Measurements from ENCODE around the gene VGF. TPM values are rescaled to one million over a fixed set of nuclear protein-coding genes. Genes with fewer than 3 reads are reported as not detected.
"Not testable (repeated sequence)": the region's sequence is repeated elsewhere in the genome, so short reads cannot be mapped to it uniquely, and the experiment has no call there.

VGF gene
- total and polyA plus RNA-seq, 2 donors (not counting 1 experiment from before 2014, with no cell fraction given), result 0.10 to 0.17 TPM

DNA sequence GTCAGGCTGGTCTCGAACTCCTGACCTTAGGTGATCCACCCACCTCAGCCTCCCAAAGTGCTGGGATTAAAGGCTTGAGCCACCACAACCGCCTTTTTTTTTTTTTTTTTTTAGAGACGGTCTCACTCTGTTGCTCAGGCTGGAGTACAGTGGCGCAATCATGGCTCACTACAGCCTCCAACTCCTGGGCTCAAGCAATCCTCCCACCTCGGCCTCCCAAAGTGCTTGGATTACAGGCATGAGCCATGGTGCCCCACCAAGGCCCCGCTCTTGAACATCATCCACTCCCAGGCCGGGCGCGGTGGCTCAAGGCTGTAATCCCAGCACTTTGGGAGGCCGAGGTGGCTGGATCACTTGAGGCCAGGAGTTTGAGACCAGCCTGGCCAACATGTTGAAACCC lies 34.2 kb upstream of the VGF start:
- POLR2A ChIA-PET; H3K4me3 Mint-ChIP-seq; H3K27ac Mint-ChIP-seq; H3K9ac ChIP-seq (ENCODE audit: low read length); intact Hi-C loops (cut with micrococcal nuclease); H3K27ac ChIP-seq (ENCODE audit: low read length in 2 of 2); H4K20me1 ChIP-seq (ENCODE audit: control insufficient read depth, insufficient read depth, low read length, poor library complexity, severe bottlenecking); H3K36me3 ChIP-seq (replicated peaks in 1 of 2; ENCODE audit: control extremely low read depth in 1 of 2, control insufficient read depth in 1 of 2, extremely low read depth in 1 of 2, insufficient read depth in 2 of 2, low read length in 1 of 2); H2AFZ ChIP-seq (ENCODE audit: insufficient read depth, low read depth, low read length, poor library complexity, severe bottlenecking); H3K79me2 ChIP-seq (ENCODE audit: control insufficient read depth, insufficient read depth, low read length); H3K4me3 ChIP-seq (ENCODE audit: control extremely low read depth in 1 of 5, extremely low read depth in 1 of 5, insufficient read depth in 1 of 5, low read depth in 2 of 5, low read length in 4 of 5); H3K9me3 Mint-ChIP-seq (ENCODE audit: insufficient read depth); ATAC-seq (ENCODE audit: low read depth); H3K4me2 ChIP-seq (replicated peaks; ENCODE audit: low read depth, low read length, poor library complexity, severe bottlenecking); DNase-seq: not testable (repeated sequence)
- WGBS (ENCODE audit: insufficient coverage), result 96% methylated on average over 8 of the region's 10 CpGs
- Mint-ChIP-seq H3K4me1 (peaks cover 23% of the 10 kb centered on the region), H3K27me3 (peaks cover 24% of the 10 kb centered on the region)
- H3K9me3 ChIP-seq (ENCODE audit: control extremely low read depth in 1 of 3, control insufficient read depth in 2 of 3, insufficient read depth in 1 of 3, low read length in 2 of 3), result peaks cover 0 to 19% (median 0%) of the 10 kb centered on the region in 3 donors
- H3K27me3 ChIP-seq (replicated peaks in 1 of 4; ENCODE audit: control extremely low read depth in 1 of 4, control insufficient read depth in 3 of 4, insufficient read depth in 4 of 4, low read length in 3 of 4), result peaks cover 0 to 42% (median 18%) of the 10 kb centered on the region in 4 experiments
- CTCF ChIA-PET, result interaction anchor here (0.6 to 1.5 kb wide), 2 partner anchors 11 to 17 kb away, joined by 3 read pairs; no protein-coding TSS in a partner anchor
- H3K4me1 ChIP-seq (ENCODE audit: control insufficient read depth in 2 of 2, insufficient read depth in 2 of 2, low read length in 2 of 2), result peaks cover 18 to 27% of the 10 kb centered on the region in 2 donors

GRCh38 chr7:101198476-101198875 lies 33.1 kb upstream of the VGF start:
- CTCF ChIA-PET, result interaction anchor here (0.8 to 1.0 kb wide), 2 partner anchors 51 to 58 kb away, joined by 3 read pairs; no protein-coding TSS in a partner anchor
- POLR2A ChIA-PET, result no interaction called here

More at GRCh38 chr7:101198476-101198875, 33.1 kb upstream of the VGF start:
- H3K4me3 Mint-ChIP-seq, result no peak overlapping the region
- Histone ChIP-seq H3K79me2 (ENCODE audit: control insufficient read depth, insufficient read depth, low read length) (no peaks in the 10 kb centered on the region), H3K4me1 (ENCODE audit: control insufficient read depth in 2 of 2, insufficient read depth in 2 of 2, low read length in 2 of 2) (peaks cover 14 to 23% of the 10 kb centered on the region in 2 donors), H3K27me3 (replicated peaks in 1 of 4; ENCODE audit: control extremely low read depth in 1 of 4, control insufficient read depth in 3 of 4, insufficient read depth in 4 of 4, low read length in 3 of 4) (peaks cover 0 to 42% (median 18%) of the 10 kb centered on the region in 4 experiments), H3K36me3 (replicated peaks in 1 of 2; ENCODE audit: control extremely low read depth in 1 of 2, control insufficient read depth in 1 of 2, extremely low read depth in 1 of 2, insufficient read depth in 2 of 2, low read length in 1 of 2) (no peaks in the 10 kb centered on the region), H3K4me2 (replicated peaks; ENCODE audit: low read depth, low read length, poor library complexity, severe bottlenecking) (no peak overlapping the region), H3K27ac (ENCODE audit: low read length in 2 of 2) (no peak overlapping the region), H2AFZ (ENCODE audit: insufficient read depth, low read depth, low read length, poor library complexity, severe bottlenecking) (no peak overlapping the region), H3K4me3 (ENCODE audit: control extremely low read depth in 1 of 5, extremely low read depth in 1 of 5, insufficient read depth in 1 of 5, low read depth in 2 of 5, low read length in 4 of 5) (no peak overlapping the region), H4K20me1 (ENCODE audit: control insufficient read depth, insufficient read depth, low read length, poor library complexity, severe bottlenecking) (no peaks in the 10 kb centered on the region), H3K9me3 (ENCODE audit: control extremely low read depth in 1 of 3, control insufficient read depth in 2 of 3, insufficient read depth in 1 of 3, low read length in 2 of 3) (peaks cover 0 to 19% (median 0%) of the 10 kb centered on the region in 3 donors), H3K9ac (ENCODE audit: low read length) (no peak overlapping the region)
- H3K4me1 Mint-ChIP-seq, result peaks cover 15% of the 10 kb centered on the region
- H3K9me3 Mint-ChIP-seq (ENCODE audit: insufficient read depth), result no peaks in the 10 kb centered on the region
- intact Hi-C loops (cut with micrococcal nuclease), result no loop called here
- ATAC-seq (ENCODE audit: low read depth) (no peak), DNase-seq (no peak)
- no peak overlapping the region for H3K27ac Mint-ChIP-seq
- TF ChIP-seq CTCF (IDR thresholded peaks at IDR 0.05), result no peak
- no peak for TF ChIP-seq EZH2 (IDR thresholded peaks at IDR 0.05; ENCODE audit: borderline replicate concordance, insufficient read depth, low read depth, low read length, poor library complexity, severe bottlenecking)
- 75% methylated on average over 14 of the region's 14 CpGs for WGBS (ENCODE audit: insufficient coverage)
- H3K27me3 Mint-ChIP-seq, result peaks cover 20% of the 10 kb centered on the region

Measured in B cell (primary cell).